ENCODE measurements around the gene ABCA7.
A peak's percentile ranks its signal among the peaks of the same experiment; 100 is the strongest.

ABCA7 gene

DNA sequence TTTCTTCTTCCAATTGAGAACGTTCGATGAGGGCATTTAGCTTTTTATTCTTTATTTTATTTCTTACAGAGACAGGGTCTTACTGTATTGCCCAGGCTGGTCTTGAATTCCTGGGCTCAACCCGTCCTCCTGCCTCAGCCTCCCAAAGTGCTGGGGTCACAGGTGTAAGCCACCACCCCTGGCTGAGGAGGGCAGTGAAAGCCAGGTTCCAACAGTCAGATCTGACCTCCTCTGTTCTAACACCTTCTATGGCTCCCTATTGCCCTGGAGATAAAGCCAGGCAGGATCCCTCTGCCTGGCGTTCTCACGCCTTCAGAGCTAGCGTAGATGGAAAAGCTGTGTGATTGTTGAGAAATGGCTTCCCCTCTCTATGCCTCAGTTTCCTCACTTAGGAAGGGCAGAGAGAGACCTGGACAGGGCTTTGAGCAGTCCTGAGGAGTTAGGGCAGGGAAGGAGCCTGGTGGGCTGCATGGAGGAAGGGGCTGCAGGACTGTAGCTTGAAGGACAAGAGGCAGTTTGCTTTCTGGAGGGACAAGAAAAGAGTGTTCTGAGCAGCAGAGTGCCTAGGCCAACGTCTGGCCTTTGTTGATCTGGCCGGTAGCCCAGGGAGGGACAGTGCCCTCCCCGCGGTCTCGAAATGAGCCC lies 32.6 kb downstream of the ABCA7 start:
- no peak for DNase-seq (ENCODE audit: low spot score)

DNA sequence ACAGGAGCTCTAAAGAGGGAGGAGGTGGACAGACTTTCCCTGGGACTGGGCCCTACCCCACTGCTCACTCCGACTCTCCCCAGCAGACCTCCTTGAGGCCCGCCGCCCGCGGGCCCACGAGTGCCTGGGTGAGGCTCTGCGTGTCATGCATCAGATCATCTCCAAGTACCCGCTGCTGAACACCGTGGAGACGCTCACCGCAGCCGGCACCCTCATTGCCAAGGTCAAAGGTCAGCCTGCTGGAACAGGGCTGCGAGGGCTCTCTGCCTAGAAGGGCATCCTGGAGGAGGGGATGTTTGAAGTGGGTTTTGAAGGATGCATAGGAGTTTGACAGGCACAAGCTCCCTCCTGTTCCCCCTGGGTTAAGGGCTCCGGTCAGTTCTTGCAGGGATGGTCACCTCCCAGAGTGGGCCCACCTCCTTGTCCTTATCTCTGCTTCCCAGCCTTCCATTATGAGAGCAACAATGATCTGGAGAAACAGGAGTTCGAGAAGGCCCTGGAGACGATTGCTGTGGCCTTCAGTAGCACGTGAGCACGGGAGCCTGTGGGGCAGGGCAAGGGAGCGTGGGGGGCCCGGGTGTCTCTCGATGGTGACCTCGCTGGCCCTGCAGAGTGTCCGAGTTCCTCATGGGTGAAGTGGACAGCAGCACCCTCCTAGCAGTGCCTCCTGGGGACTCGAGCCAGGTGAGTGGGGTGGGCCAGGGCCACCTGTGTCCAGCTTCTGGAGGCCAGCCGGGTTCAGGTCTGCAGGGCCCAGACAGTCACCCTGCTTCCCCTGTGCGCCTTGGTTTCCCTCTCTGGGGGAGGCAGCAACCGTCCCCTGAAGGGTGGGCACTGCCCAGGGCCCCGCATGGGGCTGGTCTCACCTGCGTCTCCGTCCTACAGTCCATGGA lies 33.4 kb downstream of the ABCA7 start:
- no peak for DNase-seq (ENCODE audit: low spot score)

DNA sequence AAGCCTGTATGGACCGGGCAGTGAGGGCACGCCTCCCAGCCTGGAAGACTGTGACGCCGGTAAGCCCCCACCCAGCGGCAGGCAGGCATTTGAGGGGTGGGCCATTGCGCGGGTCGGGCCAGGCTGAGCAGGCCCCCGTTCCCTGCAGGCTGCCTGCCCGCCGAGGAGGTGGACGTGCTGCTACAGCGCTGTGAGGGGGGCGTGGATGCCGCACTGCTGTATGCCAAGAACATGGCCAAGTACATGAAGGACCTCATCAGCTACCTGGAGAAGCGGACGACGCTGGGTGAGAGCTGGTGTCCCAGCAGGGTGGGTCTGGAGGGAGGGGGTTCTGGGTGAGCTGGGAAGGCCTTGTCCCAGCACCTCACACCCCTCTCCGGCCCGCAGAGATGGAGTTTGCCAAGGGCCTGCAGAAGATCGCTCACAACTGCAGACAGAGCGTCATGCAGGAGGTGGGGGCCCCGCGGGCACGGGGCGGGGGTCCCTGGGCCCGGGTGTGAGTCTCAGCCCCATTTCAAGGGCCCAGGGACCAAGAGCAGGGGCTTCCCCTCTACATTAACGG lies 34.1 kb downstream of the ABCA7 start:
- DNase-seq (ENCODE audit: low spot score) = no peak

DNA sequence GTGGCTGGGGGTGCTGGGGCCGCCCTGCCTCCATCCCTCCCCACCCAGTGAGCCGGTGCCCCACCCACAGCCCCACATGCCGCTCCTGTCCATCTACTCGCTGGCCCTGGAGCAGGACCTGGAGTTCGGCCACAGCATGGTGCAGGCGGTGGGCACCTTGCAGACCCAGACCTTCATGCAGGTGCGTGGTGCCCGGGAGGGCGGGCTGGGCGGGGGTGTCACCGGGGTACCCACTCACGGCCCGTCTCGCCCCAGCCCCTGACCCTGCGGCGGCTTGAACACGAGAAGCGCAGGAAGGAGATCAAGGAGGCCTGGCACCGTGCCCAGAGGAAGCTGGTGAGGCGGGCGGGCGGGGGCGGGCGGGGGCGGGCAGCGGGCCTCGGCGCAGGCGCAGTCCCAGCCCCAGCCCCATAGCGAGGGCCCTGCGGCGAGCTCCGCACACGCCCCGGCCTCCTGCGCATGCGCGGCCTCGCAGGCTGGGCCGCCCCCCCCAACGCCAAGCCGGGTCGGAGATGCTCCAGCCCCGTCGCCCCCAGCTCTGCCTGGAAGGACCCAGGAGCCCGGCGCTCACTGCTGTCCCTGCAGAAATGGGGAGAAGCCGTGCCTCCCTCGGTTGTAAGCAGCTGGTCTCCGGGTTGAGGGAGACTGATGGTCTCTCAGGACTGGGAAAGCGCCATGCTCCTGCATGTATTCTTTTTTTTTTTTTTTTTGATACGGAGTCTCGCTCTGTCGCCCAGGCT lies 34.8 kb downstream of the ABCA7 start:
- DNase-seq (ENCODE audit: low spot score) = peak; percentile 85

DNA sequence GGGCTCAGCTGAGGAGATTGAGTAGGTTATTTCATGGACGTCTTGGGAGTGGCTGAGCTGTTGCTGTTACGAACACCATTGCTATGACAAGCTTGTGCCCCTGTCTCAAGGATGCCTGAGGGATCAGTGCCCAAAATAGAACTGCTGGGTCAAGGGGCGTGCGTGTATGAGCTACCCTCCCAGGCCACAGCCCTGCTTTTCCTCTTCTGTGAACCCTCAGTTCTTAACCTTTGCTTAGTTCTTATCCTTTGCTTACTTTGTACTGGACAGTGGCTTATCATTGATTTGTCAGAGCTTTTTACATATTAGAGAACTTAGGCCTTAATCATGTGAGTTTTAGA lies 36.1 kb downstream of the ABCA7 start:
- DNase-seq (ENCODE audit: low spot score) = no peak

DNA sequence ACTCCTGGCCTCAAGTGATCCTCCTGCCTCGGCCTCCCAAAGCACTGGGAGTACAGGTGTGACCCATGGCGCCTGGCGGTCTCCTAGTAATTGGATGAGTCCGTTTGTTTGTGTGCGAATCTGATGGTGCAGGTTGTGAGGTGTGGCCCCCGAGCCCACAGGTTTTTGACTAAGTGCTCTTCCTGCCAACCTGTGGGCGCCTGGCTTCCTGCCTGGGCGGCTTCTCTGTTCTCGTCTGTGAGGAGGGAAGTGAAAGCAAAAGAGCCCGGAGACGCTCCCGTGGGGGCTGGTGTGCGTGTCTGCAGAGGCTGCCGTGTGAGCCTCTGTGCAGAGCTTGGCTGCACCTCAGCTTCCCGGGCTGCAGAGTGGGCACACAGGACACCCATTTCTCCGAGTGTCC lies 37.0 kb downstream of the ABCA7 start:
- no peak for DNase-seq (ENCODE audit: low spot score)

DNA sequence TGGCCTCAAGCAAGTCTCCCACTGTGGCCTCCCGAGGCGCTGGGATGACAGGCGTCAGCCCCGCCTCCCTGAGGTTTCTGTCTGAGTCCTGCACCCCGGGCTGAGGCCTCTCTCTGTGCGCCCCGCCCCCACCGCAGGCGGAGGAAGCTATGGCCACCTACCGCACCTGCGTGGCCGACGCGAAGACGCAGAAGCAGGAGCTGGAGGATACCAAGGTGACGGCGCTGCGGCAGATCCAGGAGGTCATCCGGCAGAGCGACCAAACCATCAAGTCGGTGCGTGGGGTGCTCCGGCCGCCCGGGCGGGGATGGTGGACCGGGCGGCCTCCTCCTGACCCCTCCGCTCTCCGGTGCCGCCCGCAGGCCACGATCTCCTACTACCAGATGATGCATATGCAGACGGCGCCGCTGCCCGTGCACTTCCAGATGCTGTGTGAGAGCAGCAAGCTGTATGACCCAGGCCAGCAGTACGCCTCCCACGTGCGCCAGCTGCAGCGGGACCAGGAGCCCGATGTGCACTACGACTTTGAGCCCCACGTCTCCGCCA lies 39.7 kb downstream of the ABCA7 start:
- no peak for DNase-seq (ENCODE audit: low spot score)

DNA sequence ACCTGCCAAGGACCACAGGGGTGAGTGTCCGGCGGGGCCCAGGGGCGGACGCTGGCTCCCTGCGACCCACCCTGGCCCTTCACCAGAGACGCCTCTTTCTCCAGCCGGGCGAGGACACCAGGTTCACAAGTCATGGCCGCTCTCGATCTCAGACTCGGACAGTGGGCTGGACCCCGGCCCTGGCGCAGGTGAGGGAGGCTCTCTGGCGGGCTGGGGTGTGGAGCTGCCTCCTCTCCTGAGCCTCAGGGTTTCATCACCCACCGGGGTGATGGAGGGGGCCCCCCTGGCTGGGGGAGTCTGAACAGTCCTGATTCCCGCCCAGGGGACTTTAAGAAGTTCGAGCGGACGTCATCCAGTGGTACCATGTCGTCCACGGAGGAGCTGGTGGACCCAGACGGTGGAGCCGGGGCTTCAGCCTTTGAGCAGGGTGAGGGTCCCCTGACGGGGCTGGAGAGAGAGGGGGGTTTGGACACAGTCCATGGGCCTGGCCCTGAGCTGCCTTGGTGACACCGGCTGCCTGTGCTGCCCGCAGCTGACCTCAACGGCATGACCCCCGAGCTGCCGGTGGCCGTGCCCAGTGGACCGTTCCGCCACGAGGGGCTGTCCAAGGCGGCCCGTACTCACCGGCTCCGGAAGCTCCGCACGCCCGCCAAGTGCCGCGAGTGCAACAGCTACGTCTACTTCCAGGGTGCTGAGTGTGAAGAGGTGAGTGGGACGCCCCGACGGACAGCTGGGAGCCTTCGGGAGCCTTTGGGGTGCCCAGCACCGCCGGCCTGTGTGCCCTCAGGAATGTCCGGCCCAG lies 40.7 kb downstream of the ABCA7 start:
- DNase-seq (ENCODE audit: low spot score) = no peak

DNA sequence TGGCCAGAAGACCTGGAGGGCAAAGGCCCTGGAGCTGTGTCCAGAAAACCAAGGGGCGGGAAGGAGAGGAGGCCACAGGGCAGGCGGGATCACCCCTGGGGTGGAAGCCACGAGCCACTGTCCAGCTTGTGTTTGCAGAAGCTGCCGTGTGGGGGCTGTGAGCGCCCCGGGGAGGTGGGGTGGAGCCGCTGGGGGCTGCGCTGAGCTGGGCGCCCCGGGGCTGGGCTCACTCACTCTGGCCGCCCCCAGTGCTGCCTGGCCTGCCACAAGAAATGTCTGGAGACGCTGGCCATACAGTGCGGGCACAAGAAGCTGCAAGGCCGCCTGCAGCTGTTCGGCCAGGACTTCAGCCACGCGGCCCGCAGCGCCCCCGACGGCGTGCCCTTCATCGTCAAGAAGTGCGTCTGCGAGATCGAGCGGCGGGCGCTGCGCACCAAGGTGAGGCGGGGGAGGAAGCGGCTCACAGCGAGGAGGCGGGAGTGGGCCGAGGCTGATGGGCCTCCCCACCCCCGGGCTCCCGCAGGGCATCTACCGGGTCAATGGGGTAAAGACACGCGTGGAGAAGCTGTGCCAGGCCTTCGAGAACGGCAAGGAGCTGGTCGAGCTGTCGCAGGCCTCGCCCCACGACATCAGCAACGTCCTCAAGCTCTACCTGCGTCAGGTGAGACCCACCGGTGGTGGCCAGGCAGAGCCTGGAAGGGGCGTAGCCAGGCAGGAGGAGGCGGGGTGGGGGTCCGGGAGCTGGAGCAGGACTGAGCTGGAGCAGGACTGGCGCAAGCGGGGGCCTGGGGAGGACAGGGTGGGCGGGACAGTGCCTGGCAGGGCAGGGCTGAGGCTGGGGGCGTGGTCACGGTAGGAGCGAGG lies 41.6 kb downstream of the ABCA7 start:
- DNase-seq (ENCODE audit: low spot score) = no peak

DNA sequence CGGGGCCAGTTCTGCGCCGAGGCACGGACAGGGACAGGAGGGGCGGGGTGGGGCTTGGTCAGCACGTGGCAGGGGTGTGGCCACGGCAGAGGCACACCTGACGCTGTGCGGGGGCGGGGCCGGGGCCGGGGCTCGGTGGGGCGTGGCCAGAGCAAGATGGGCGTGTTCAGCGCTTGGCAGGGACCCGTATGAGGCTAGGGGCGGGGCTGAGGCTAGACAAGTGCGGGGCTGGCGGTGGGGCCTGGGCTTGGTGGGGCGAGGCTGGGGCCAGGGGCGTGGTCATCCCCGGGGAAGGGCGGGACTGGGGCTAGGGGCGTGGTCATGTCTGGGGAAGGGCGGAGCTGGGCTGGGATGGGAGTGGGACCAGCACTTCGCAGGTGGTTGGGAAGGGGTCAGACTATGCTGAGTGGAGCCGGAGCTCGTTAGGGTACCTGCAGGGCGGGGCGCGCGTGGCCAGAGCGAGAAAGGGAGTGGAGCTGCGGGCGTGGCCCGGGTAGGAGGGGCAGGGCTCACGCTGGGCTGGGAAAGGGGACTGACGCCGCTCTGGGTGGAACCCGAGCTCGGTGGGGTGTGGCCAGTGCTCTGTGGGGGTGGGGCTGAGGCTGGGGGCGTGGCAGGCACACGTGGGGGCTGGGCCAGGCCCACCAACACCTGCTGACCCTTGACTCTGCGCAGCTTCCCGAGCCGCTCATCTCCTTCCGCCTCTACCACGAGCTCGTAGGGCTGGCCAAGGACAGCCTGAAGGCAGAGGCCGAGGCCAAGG lies 42.4 kb downstream of the ABCA7 start:
- peak; percentile 61 for DNase-seq (ENCODE audit: low spot score)

DNA sequence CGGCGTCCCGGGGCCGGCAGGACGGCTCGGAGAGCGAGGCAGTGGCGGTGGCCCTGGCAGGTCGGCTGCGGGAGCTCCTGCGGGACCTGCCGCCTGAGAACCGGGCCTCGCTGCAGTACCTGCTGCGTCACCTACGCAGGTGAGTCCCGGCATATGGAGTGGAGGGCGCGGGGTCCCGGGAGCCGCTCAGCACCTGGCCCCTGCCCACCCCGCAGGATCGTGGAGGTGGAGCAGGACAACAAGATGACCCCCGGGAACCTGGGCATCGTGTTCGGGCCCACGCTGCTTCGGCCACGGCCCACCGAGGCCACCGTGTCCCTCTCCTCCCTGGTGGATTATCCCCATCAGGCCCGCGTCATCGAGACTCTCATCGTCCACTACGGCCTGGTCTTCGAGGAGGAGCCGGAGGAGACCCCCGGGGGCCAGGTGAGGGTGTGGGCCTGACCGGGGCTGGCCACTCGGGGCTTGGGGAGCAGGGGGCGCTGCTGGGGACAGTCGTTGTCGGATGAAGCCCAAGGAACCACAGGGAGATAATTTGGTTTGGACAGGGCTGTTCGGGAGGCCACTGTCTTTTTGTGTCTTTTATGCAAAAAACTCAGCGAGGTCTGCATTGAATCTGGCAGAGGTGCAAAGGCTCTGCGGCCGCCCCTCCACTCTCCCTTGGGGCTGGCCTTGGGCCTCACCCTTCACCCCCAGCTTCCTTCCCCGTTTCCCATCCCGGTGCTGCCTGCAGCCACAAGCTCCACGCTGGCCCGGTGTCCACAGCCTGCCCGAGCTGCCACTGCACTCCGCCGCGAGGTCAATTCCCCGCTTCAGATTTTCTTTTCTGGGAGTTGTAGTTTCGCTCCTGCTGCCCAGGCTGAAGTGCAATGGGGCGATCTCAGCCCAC lies 43.3 kb downstream of the ABCA7 start:
- no peak for DNase-seq (ENCODE audit: low spot score)

DNA sequence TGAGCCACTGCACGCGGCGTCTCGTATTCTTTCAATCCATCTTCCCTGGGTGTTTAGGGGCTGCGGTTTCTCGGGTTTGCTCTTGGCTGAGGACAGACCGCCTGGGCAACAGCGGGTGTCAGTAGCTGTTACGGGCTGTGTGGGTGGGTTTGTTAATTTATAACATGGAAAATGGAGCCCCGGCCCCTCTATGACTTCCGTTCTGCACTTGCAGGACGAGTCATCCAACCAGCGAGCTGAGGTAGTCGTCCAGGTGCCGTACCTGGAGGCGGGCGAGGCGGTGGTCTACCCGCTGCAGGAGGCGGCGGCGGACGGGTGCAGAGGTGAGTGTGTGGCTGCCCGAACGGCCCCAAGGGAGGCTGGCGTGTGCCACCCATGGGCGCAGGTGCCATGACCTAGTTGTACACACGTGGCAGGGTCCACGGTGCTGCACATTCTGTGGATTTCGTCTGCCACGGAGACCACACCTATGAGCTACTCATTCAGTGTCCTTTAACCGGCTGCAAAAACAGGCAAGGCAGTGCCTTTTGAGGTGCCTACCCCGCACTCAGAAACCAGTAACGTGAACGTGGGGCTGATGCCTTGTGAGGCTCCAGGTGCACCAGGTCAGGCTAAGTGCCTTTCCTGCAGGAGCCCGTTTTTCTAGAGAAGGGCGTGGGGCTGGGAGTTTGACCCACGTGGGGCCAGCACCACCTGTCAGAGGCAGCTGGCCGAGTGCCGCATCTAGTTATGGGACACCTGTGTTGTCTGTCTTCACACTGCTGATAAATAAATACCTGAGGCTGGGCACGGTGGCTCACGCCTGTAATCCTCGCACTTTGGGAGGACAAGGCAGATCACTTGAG lies 44.3 kb downstream of the ABCA7 start:
- no peak for DNase-seq (ENCODE audit: low spot score)

DNA sequence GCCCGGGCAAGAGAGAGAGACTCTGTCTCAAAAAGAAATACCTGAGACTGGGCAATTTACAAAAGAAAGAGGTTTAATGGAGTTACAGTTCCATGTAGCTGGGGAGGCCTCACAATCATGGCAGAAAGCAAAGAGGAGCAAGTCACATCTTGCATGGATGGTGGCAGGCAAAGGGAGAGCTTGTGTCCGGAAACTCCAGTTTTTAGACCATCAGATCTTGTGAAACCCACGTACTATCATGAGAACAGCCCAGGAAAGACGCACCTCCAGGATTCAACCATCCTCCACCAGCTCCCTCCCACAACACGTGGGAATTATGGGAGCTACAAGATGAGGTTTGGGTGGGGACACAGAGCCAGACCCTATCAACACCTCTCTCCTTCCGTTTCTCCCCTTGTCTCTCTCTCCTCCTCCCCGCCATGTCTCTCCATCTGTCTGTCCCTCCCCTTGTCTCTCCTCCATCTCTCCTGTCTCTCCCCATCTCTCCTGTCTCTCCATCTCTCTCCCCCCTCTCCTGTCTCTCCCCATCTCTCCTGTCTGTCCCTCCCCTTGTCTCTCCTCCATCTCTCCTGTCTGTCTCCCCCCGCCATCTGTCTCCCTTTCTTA lies 45.2 kb downstream of the ABCA7 start:
- DNase-seq (ENCODE audit: low spot score) = no peak

DNA sequence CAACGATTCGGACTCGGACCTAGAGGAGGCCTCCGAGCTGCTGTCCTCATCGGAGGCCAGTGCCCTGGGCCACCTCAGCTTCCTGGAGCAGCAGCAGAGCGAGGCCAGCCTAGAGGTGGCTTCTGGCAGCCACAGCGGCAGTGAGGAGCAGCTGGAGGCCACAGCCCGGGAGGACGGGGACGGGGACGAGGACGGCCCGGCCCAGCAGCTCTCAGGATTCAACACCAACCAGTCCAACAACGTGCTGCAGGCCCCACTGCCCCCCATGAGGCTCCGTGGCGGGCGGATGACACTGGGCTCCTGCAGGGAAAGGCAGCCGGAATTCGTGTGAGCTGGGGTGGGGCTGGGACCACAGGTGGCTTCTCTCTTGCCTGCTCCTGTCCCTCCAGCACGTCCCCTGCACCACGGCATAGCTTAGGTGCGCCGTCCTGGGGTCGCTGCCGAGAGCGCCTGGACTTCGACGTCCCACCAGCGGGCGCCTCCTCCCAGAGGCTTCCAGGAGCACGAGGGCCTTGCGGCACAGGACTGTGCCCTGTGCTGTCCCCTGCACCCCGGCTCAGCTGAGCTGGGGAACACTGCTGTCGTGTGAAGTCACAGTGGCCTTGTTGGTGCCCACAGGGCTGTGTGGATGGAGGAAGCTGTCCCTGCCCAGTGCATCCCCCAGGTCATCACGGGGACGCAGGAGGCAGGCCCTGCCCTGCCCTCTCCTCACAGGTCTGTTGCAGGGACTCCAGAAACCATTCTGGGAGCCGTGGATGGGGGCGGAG lies 46.0 kb downstream of the ABCA7 start:
- DNase-seq (ENCODE audit: low spot score) = no peak

DNA sequence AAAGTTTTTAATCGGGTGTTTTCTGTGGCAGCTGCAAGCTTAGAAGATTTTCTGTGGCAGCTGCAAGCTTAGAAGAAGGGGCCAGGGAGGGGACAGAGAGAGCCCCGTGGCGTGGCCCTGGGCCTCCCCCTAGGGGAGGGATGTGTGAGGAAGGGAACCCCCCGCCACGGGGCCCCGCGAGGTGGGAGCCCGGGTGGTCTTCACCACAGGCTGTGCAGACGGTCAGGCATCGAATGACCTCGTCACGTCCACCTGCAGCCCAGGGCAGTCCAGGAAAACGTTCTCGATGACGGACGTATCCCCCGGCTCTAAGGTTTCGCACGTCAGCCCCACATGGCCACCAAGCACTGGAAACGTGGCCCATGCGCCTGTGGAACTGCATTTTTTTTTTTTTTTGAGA lies 46.7 kb downstream of the ABCA7 start:
- no peak for DNase-seq (ENCODE audit: low spot score)

DNA sequence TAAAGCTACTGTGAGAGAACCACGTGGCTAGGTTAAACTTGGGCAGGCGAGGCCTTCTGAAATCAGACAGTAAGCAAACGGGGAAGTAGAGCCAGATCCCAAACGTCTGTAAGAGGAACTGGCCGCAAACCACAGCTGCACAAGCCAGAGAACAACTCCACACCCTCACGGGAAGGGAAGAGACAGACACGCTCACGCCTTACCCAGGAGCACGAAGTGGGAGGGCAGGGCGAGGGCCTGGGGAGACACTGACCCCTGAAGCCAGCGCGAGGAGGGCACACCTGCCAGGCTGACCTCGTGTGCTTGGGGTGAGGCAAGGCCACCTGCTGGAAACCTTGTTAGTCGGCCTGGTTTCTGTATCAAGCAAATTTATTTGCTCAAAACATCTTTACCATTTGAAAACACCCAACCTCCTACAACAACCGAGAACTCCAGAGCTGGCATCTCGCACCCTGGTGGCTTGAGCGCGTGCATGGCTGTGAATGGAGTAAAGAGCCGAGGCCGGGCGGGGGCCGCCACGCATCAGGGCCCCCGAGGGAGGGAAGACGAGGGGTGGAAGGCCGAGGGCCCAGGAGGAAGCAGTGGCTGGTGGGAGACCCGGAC lies 48.0 kb downstream of the ABCA7 start:
- DNase-seq (ENCODE audit: low spot score) = no peak

All from hematopoietic multipotent progenitor cell treated with erythropoietin and hydrocortisone succinate and interleukin-3 and kit ligand, for 17 days (in vitro differentiated cells).